ENCODE results near the gene SAMD9L. TPM values are rescaled to one million over a fixed set of nuclear protein-coding genes. Genes with fewer than 3 reads are reported as not detected.
A peak's percentile ranks its signal among the peaks of the same experiment; 100 is the strongest.

Gene SAMD9L
- total and polyA plus RNA-seq, 3 experiments from 2014 or later = 6.4 to 45.7 (median 9.5) TPM

DNA sequence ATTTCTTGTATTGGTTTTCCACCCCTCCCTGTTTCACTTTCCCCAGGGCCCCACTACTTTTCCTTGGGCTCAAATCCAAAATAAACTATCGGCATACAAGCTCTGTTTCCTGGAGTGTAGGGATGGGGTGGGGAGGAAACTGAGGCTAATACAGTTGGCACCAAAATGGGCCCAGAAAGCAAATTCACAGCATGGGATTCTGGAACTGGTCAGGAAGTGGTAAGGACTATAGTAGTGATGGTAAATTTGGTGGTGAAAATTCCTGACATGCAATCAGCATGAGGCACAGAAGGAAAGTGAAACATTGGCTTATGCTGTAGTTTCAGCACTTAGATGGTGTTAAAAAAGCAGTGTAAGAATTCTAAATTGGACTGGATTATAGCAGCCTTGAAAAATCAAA is 8.7 kb upstream of the SAMD9L start:
- ChIA-PET POLR2A (no interaction called here), CTCF (no interaction called here)
- H3K9me3 ChIP-seq (ENCODE audit: low read length) = no peaks in the 10 kb centered on the region
- H3K4me3 Mint-ChIP-seq = no peak overlapping the region
- no peaks in the 10 kb centered on the region for H3K36me3 ChIP-seq (ENCODE audit: insufficient read depth, low read length)
- H3K4me1 ChIP-seq (ENCODE audit: insufficient read depth, low read length) = no peaks in the 10 kb centered on the region
- H3K27me3 ChIP-seq (ENCODE audit: insufficient read depth, low read length, poor library complexity, severe bottlenecking) = no peaks in the 10 kb centered on the region
- H3K27ac ChIP-seq (ENCODE audit: low read depth, low read length) = no peak overlapping the region
- H3K4me1 Mint-ChIP-seq = no peaks in the 10 kb centered on the region
- H3K9me3 Mint-ChIP-seq = peaks cover 0 to 2% (median 0%) of the 10 kb centered on the region in 5 donors
- no peak overlapping the region for H3K4me3 ChIP-seq (ENCODE audit: low read length)
- no peak overlapping the region for H3K27ac Mint-ChIP-seq
- peaks cover 0 to 10% (median 0%) of the 10 kb centered on the region in 3 donors for H3K36me3 Mint-ChIP-seq
- H3K27me3 Mint-ChIP-seq = peaks cover 1 to 4% of the 10 kb centered on the region in 2 donors
- no peak for DNase-seq

DNA sequence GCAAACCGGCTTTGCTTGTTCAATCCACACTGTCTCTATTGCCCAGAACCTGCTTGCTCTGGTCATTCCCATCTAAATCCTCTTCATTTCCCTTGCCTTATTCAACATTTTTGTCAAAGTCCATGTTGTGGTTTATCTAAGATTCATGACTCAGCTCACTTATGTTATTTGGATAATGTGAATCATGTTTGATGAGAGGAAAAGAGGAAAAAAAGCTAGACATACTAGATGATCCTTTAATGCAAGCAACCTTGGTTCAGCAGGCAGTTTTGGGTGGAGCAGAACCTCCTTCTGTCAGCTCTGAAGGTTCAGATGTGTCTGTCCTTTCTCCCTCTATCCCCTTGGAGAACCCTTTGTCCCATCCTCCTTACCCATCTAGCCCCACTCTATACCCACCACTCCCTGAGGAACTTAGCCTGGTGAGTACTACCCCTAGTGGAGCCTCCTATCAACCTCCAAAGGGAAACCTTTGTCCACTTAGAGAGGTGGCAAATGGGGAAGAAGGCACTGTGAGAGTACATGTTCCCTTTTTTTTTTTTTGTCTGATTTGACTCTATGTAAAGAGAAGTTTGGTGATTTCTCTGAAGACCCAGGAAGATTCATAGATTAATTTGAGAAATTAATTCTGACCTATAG is 2.1 kb upstream of the SAMD9L start:
- peaks cover 23% of the 10 kb centered on the region for H3K4me1 ChIP-seq (ENCODE audit: insufficient read depth, low read length)
- H3K27ac Mint-ChIP-seq = no peak overlapping the region
- no peaks in the 10 kb centered on the region for H3K9me3 ChIP-seq (ENCODE audit: low read length)
- no peaks in the 10 kb centered on the region for H3K36me3 ChIP-seq (ENCODE audit: insufficient read depth, low read length)
- peak overlapping the region in 2 of 7 donors; percentile 10 to 70 for H3K4me3 Mint-ChIP-seq
- H3K4me1 Mint-ChIP-seq = peaks cover 25 to 37% (median 32%) of the 10 kb centered on the region in 3 donors
- DNase-seq = no peak
- CTCF ChIA-PET = no interaction called here
- H3K27me3 ChIP-seq (ENCODE audit: insufficient read depth, low read length, poor library complexity, severe bottlenecking) = no peaks in the 10 kb centered on the region
- no peaks in the 10 kb centered on the region for H3K27me3 Mint-ChIP-seq
- no peak overlapping the region for H3K4me3 ChIP-seq (ENCODE audit: low read length)
- POLR2A ChIA-PET = no interaction called here
- H3K36me3 Mint-ChIP-seq = peaks cover 8 to 20% (median 14%) of the 10 kb centered on the region in 3 donors
- no peak overlapping the region for H3K27ac ChIP-seq (ENCODE audit: low read depth, low read length)
- no peaks in the 10 kb centered on the region for H3K9me3 Mint-ChIP-seq

GRCh38 chr7:93148727-93149126 is 542 bp upstream of the SAMD9L start:
- ChIA-PET POLR2A (no interaction called here), CTCF (no interaction called here)
- Mint-ChIP-seq H3K4me1 (peaks cover 27 to 46% (median 36%) of the 10 kb centered on the region in 3 donors), H3K4me3 (peak overlapping the region; percentile 86 to 97 (median 94)), H3K36me3 (peaks cover 11 to 22% (median 17%) of the 10 kb centered on the region in 3 donors), H3K9me3 (no peaks in the 10 kb centered on the region), H3K27ac (peak overlapping the region; percentile 67 to 97 (median 95)), H3K27me3 (no peaks in the 10 kb centered on the region)
- Histone ChIP-seq H3K4me1 (ENCODE audit: insufficient read depth, low read length) (peaks cover 23% of the 10 kb centered on the region), H3K27me3 (ENCODE audit: insufficient read depth, low read length, poor library complexity, severe bottlenecking) (no peaks in the 10 kb centered on the region), H3K36me3 (ENCODE audit: insufficient read depth, low read length) (peaks cover 13% of the 10 kb centered on the region), H3K9me3 (ENCODE audit: low read length) (no peaks in the 10 kb centered on the region), H3K4me3 (ENCODE audit: low read length) (peak overlapping the region; percentile 62), H3K27ac (ENCODE audit: low read depth, low read length) (peak overlapping the region; percentile 7)
- DNase-seq = no peak

GRCh38 chr7:93147363-93147762 is 822 bp downstream of the SAMD9L start:
- Histone ChIP-seq H3K27ac (ENCODE audit: low read depth, low read length) (peak overlapping the region; percentile 7), H3K4me1 (ENCODE audit: insufficient read depth, low read length) (peaks cover 23% of the 10 kb centered on the region), H3K9me3 (ENCODE audit: low read length) (no peaks in the 10 kb centered on the region), H3K4me3 (ENCODE audit: low read length) (peak overlapping the region; percentile 62), H3K36me3 (ENCODE audit: insufficient read depth, low read length) (peaks cover 26% of the 10 kb centered on the region), H3K27me3 (ENCODE audit: insufficient read depth, low read length, poor library complexity, severe bottlenecking) (no peaks in the 10 kb centered on the region)
- Mint-ChIP-seq H3K4me3 (peak overlapping the region; percentile 86 to 97 (median 94)), H3K36me3 (peaks cover 17 to 22% (median 21%) of the 10 kb centered on the region in 3 donors), H3K27me3 (no peaks in the 10 kb centered on the region), H3K9me3 (no peaks in the 10 kb centered on the region), H3K27ac (peak overlapping the region; percentile 31 to 97 (median 90)), H3K4me1 (peaks cover 31 to 51% (median 39%) of the 10 kb centered on the region in 3 donors)
- CTCF ChIA-PET = no interaction called here
- peak; percentile 6 to 60 (median 37) for DNase-seq
- POLR2A ChIA-PET = no interaction called here

DNA sequence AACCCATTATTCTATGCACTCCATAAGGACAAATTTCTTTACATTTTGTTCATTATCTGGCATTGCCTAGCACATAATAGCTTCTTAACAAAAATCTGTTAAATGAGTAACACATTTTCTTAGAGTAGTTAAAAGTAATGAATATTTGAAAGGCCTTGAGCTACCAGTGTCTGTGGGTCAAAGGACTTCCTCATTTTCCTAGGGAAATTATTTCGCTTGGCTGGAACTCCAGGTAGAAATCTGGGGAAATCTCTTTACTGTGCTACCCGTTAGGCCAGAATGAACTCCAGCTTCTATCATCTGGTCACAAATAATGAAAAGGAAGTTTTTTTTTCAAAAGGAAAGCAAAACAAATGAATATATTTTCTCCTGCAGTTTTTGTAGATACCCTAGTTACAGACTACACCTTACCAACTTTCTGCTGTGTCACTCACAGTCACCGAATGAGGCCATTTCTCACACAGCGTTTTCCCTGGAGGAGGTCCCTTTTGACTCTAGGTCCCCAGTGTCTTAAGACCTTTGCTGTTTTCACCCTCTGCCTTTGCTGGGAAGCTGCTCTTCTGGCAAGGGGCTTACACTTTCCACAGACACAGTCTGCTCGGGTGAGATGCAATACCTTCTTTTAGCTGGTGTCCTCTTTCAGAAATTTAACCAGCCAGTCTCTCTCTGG is 1.6 kb downstream of the SAMD9L start:
- Histone ChIP-seq H3K27ac (ENCODE audit: low read depth, low read length) (no peak overlapping the region), H3K4me3 (ENCODE audit: low read length) (peak overlapping the region; percentile 62)
- DNase-seq = no peak

GRCh38 chr7:93146036-93146435 is 2.1 kb downstream of the SAMD9L start:
- no peak for DNase-seq
- H3K27me3 Mint-ChIP-seq = no peaks in the 10 kb centered on the region
- H3K36me3 Mint-ChIP-seq = peaks cover 17 to 22% (median 21%) of the 10 kb centered on the region in 3 donors
- H3K36me3 ChIP-seq (ENCODE audit: insufficient read depth, low read length) = peaks cover 37% of the 10 kb centered on the region
- H3K27ac Mint-ChIP-seq = peak overlapping the region in 5 of 8 donors; percentile 54 to 84 (median 66)
- H3K9me3 Mint-ChIP-seq = no peaks in the 10 kb centered on the region
- H3K27me3 ChIP-seq (ENCODE audit: insufficient read depth, low read length, poor library complexity, severe bottlenecking) = no peaks in the 10 kb centered on the region
- CTCF ChIA-PET = no interaction called here
- peaks cover 31 to 51% (median 39%) of the 10 kb centered on the region in 3 donors for H3K4me1 Mint-ChIP-seq
- H3K4me3 Mint-ChIP-seq = peak overlapping the region; percentile 30 to 93 (median 37)
- POLR2A ChIA-PET = no interaction called here
- peaks cover 23% of the 10 kb centered on the region for H3K4me1 ChIP-seq (ENCODE audit: insufficient read depth, low read length)
- H3K9me3 ChIP-seq (ENCODE audit: low read length) = no peaks in the 10 kb centered on the region
- no peak overlapping the region for H3K4me3 ChIP-seq (ENCODE audit: low read length)
- H3K27ac ChIP-seq (ENCODE audit: low read depth, low read length) = no peak overlapping the region

More for the DNA sequence above, 1.6 kb downstream of the SAMD9L start:
- H3K27me3 Mint-ChIP-seq = no peaks in the 10 kb centered on the region
- H3K27me3 ChIP-seq (ENCODE audit: insufficient read depth, low read length, poor library complexity, severe bottlenecking) = no peaks in the 10 kb centered on the region
- H3K27ac Mint-ChIP-seq = peak overlapping the region in 6 of 8 donors; percentile 31 to 97 (median 92)
- H3K4me1 Mint-ChIP-seq = peaks cover 31 to 51% (median 39%) of the 10 kb centered on the region in 3 donors
- H3K36me3 ChIP-seq (ENCODE audit: insufficient read depth, low read length) = peaks cover 31% of the 10 kb centered on the region
- H3K36me3 Mint-ChIP-seq = peaks cover 17 to 22% (median 21%) of the 10 kb centered on the region in 3 donors
- no peaks in the 10 kb centered on the region for H3K9me3 ChIP-seq (ENCODE audit: low read length)
- H3K4me1 ChIP-seq (ENCODE audit: insufficient read depth, low read length) = peaks cover 23% of the 10 kb centered on the region
- CTCF ChIA-PET = no interaction called here
- POLR2A ChIA-PET = no interaction called here
- H3K4me3 Mint-ChIP-seq = peak overlapping the region; percentile 86 to 97 (median 94)
- no peaks in the 10 kb centered on the region for H3K9me3 Mint-ChIP-seq

DNA sequence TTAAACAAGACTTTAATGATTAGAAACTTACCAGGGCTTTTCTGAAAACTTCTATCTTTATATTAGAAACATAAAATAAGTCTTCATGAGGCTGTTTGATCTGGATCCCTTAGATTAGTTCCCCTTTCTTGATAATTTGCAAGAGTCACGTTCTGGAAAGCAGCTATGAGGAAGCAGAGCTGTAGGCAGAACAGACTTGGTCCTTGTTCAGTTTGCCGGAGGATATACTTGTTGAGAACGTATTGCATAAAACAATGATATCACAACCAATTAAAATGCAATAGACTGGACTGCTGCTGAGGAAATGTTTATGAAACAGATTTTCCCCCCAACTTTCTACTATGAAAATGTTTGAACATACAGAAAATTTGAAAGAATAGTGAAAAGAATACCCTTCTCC is 2.8 kb downstream of the SAMD9L start:
- Histone ChIP-seq H3K4me1 (ENCODE audit: insufficient read depth, low read length) (peaks cover 23% of the 10 kb centered on the region), H3K27me3 (ENCODE audit: insufficient read depth, low read length, poor library complexity, severe bottlenecking) (no peaks in the 10 kb centered on the region), H3K4me3 (ENCODE audit: low read length) (no peak overlapping the region), H3K9me3 (ENCODE audit: low read length) (no peaks in the 10 kb centered on the region), H3K27ac (ENCODE audit: low read depth, low read length) (no peak overlapping the region), H3K36me3 (ENCODE audit: insufficient read depth, low read length) (peaks cover 44% of the 10 kb centered on the region)
- peaks cover 17 to 22% (median 21%) of the 10 kb centered on the region in 3 donors for H3K36me3 Mint-ChIP-seq
- ChIA-PET CTCF (interaction anchor here (1.2 kb wide), 2 partner anchors 51 to 87 kb away, joined by 3 read pairs; partner anchors contain the start of gene VPS50), POLR2A (no interaction called here)
- H3K9me3 Mint-ChIP-seq = no peaks in the 10 kb centered on the region
- no peaks in the 10 kb centered on the region for H3K27me3 Mint-ChIP-seq
- peak overlapping the region in 3 of 8 donors; percentile 66 to 84 (median 69) for H3K27ac Mint-ChIP-seq
- peaks cover 31 to 51% (median 39%) of the 10 kb centered on the region in 3 donors for H3K4me1 Mint-ChIP-seq
- H3K4me3 Mint-ChIP-seq = peak overlapping the region in 5 of 7 donors; percentile 20 to 88 (median 39)
- DNase-seq = no peak

- peaks cover 15% of the 10 kb centered on the region for H3K4me1 ChIP-seq (ENCODE audit: insufficient read depth, low read length)
- Mint-ChIP-seq H3K9me3 (peaks cover 0 to 12% (median 8%) of the 10 kb centered on the region in 5 donors), H3K27ac (no peak overlapping the region), H3K4me3 (no peak overlapping the region), H3K4me1 (peaks cover 22 to 32% (median 25%) of the 10 kb centered on the region in 3 donors), H3K27me3 (no peaks in the 10 kb centered on the region), H3K36me3 (peaks cover 25 to 30% (median 29%) of the 10 kb centered on the region in 3 donors)
- no peak overlapping the region for H3K27ac ChIP-seq (ENCODE audit: low read depth, low read length)
- H3K36me3 ChIP-seq (ENCODE audit: insufficient read depth, low read length) = peaks cover 69% of the 10 kb centered on the region
- POLR2A ChIA-PET = no interaction called here
- DNase-seq = no peak
- CTCF ChIA-PET = no interaction called here
- H3K4me3 ChIP-seq (ENCODE audit: low read length) = no peak overlapping the region
- no peaks in the 10 kb centered on the region for H3K9me3 ChIP-seq (ENCODE audit: low read length)
- H3K27me3 ChIP-seq (ENCODE audit: insufficient read depth, low read length, poor library complexity, severe bottlenecking) = no peaks in the 10 kb centered on the region
Observed at GRCh38 chr7:93142127-93142526, 6.1 kb downstream of the SAMD9L start.

All from CD8-positive, alpha-beta memory T cell (primary cell).